SK-N-DZ (cell line): Measurements from ENCODE around the gene CLEC4C.

Experiments used
- DNase-seq: peaks from one replicate; pipeline ENCODE4 v3.0.0-alpha.2; 2015; ENCODE audit warnings: low spot score
- small RNA-seq, 2 experiments: library from RNA; depleted of rRNA; stranded (forward); fragments of <200 nt; gene quantifications; one replicate each; pipeline ENCODE3, GENCODE V24; 2014

The CLEC4C gene

GRCh38 chr12:7723926-7724325 lies 23.2 kb downstream of the CLEC4C start:
- DNase-seq, result peak; percentile 6

- no peak for DNase-seq
Observed at GRCh38 chr12:7719946-7720730, 27.0 kb downstream of the CLEC4C start.

GRCh38 chr12:7716381-7716780 lies 30.8 kb downstream of the CLEC4C start:
- DNase-seq, result no peak

GRCh38 chr12:7712841-7713442 lies 34.2 kb downstream of the CLEC4C start:
- DNase-seq, result no peak

- no peak for DNase-seq
Observed at GRCh38 chr12:7711133-7711532, 36.0 kb downstream of the CLEC4C start, which contains the start of gene DPPA3. Gene DPPA3 (plus strand): TSS chr12:7711433. CDS start chr12:7711571, 138 bp downstream.

GRCh38 chr12:7709969-7710675 lies 37.1 kb downstream of the CLEC4C start:
- no peak for DNase-seq

- DNase-seq, result no peak
Observed at GRCh38 chr12:7705846-7706245, 41.3 kb downstream of the CLEC4C start.

GRCh38 chr12:7695566-7696197 lies 51.5 kb downstream of the CLEC4C start, which contains the start of gene GDF3:
Gene GDF3 (minus strand): TSS chr12:7695775. CDS start chr12:7695728, 47 bp downstream.
- DNase-seq, result no peak

GRCh38 chr12:7695237-7695560 lies 52.0 kb downstream of the CLEC4C start:
- DNase-seq, result no peak

- no peak for DNase-seq
Observed at GRCh38 chr12:7694556-7695236, 52.5 kb downstream of the CLEC4C start.

- DNase-seq, result no peak
Observed at GRCh38 chr12:7693793-7694192, 53.4 kb downstream of the CLEC4C start.

GRCh38 chr12:7681535-7681934 lies 65.6 kb downstream of the CLEC4C start:
- no peak for DNase-seq

Small RNAs within 50 kb of the gene (small RNA-seq; reads per million reads assigned to genes)
- gene RF00019, result 0 reads per million in 2 experiments
